GM13976 (cell line): ENCODE results near the gene CIITA.
"Not testable (repeated sequence)": the region's sequence is repeated elsewhere in the genome, so short reads cannot be mapped to it uniquely, and the experiment has no call there.

Experiments used
- DNase-seq: peaks from one replicate; pipeline ENCODE4 v3.0.0; 2012; ENCODE audit warnings: low spot score
- CTCF ChIP-seq: IDR thresholded peaks from 2 replicates; pipeline ENCODE4 v1.5.1; 2012; ENCODE audit warnings: borderline replicate concordance, mild to moderate bottlenecking; ENCODE audit not compliant: insufficient read depth; ENCODE audit errors: extremely low read depth, missing control alignments, control extremely low read depth
- in situ Hi-C: fragments of 300-500 bp; cut with MboI; formaldehyde crosslinking; loops from one replicate; pipeline ENCODE4 v1.12.0; 2022; ENCODE audit warnings: low sequenced_read_pairs, mixed read lengths, inconsistent platforms; ENCODE audit not compliant: unreplicated experiment

The CIITA gene

GRCh38 chr16:10938796-10939648 is 62.0 kb downstream of the CIITA start:
- no peak for DNase-seq
- in situ Hi-C loops = loop anchor here (10.0 kb wide), 1 partner anchor 414 kb away; no protein-coding TSS in a partner anchor
- TF ChIP-seq CTCF = no peak

GRCh38 chr16:10939649-10940234 is 62.7 kb downstream of the CIITA start:
- in situ Hi-C loops = loop anchor here (10.0 kb wide), 1 partner anchor 415 kb away; no protein-coding TSS in a partner anchor
- no peak for DNase-seq
- no peak for TF ChIP-seq CTCF

- in situ Hi-C loops = no loop called here
- DNase-seq = no peak
- no peak for TF ChIP-seq CTCF
These were observed 63.6 kb downstream of the CIITA start for GRCh38 chr16:10940501-10941079.

GRCh38 chr16:10941127-10941933 is 64.3 kb downstream of the CIITA start:
- no peak for DNase-seq
- no peak for TF ChIP-seq CTCF
- in situ Hi-C loops = no loop called here

- DNase-seq, in situ Hi-C loops: not testable (repeated sequence)
These were observed 64.9 kb downstream of the CIITA start for GRCh38 chr16:10941935-10942351.

GRCh38 chr16:10942352-10943063 is 65.5 kb downstream of the CIITA start, which contains the start of gene DEXI:
DEXI (minus strand) TSS chr16:10942468; CDS start chr16:10942005, 463 bp downstream.
- in situ Hi-C loops = no loop called here
- TF ChIP-seq CTCF = no peak
- peak; percentile 99 for DNase-seq
